Kidney epithelial cell (primary cell): Measurements from ENCODE around the gene STXBP5. TPM values are rescaled to one million over a fixed set of nuclear protein-coding genes. Genes with fewer than 3 reads are reported as not detected.

ENCODE experiments used
- DNase-seq: peaks from one replicate; pipeline ENCODE4 v3.0.0-alpha.2; 2010; ENCODE audit warnings: low read depth
- H3K27me3 ChIP-seq: 2 replicates; pipeline ENCODE4 v1.6.0; 2011; ENCODE audit warnings: low read length; ENCODE audit not compliant: control insufficient read depth, insufficient read depth
- H3K36me3 ChIP-seq: 2 replicates; pipeline ENCODE4 v1.5.1; 2011; ENCODE audit warnings: low read length; ENCODE audit not compliant: control insufficient read depth, insufficient read depth
- H3K4me3 ChIP-seq: 2 replicates; pipeline ENCODE4 v1.5.1; 2011; ENCODE audit warnings: low read depth, mild to moderate bottlenecking, control low read depth, low read length
- CTCF ChIP-seq: IDR thresholded peaks from 2 replicates; pipeline ENCODE4 v1.5.1; 2011; ENCODE audit warnings: mild to moderate bottlenecking, moderate library complexity, low read length, control low read depth, inconsistent platforms; ENCODE audit not compliant: insufficient read depth, poor library complexity, severe bottlenecking
- total RNA-seq: library from RNA; depleted of rRNA; stranded (reverse); fragments of >200 nt; gene quantifications from 2 replicates; pipeline ENCODE4 v1.2.3, GENCODE V29; 2015

The STXBP5 gene
- total RNA-seq, 1 donor from 2014 or later: 15.8 TPM

- no peak for DNase-seq
These were observed 64.0 kb downstream of the STXBP5 start for GRCh38 chr6:147268254-147268653.

GRCh38 chr6:147274012-147274411, 69.8 kb downstream of the STXBP5 start:
- no peaks in the 10 kb centered on the region for H3K36me3 ChIP-seq
- no peak for DNase-seq
- no peak overlapping the region for H3K4me3 ChIP-seq
- TF ChIP-seq CTCF: no peak
- no peaks in the 10 kb centered on the region for H3K27me3 ChIP-seq

More at GRCh38 chr6:147268254-147268653, 64.0 kb downstream of the STXBP5 start:
- no peak overlapping the region for H3K4me3 ChIP-seq
- H3K27me3 ChIP-seq: no peaks in the 10 kb centered on the region
- no peak for TF ChIP-seq CTCF
- no peaks in the 10 kb centered on the region for H3K36me3 ChIP-seq

- DNase-seq: no peak
- no peak for TF ChIP-seq CTCF
- H3K36me3 ChIP-seq: no peaks in the 10 kb centered on the region
- H3K4me3 ChIP-seq: no peak overlapping the region
- no peaks in the 10 kb centered on the region for H3K27me3 ChIP-seq
These were observed 70.6 kb downstream of the STXBP5 start for GRCh38 chr6:147274776-147275175.

- TF ChIP-seq CTCF: no peak
- no peak for DNase-seq
- Histone ChIP-seq H3K27me3 (no peaks in the 10 kb centered on the region), H3K4me3 (no peak overlapping the region), H3K36me3 (no peaks in the 10 kb centered on the region)
These were observed 74.7 kb downstream of the STXBP5 start for GRCh38 chr6:147278891-147279290.

- no peak overlapping the region for H3K4me3 ChIP-seq
- no peak for DNase-seq
- H3K36me3 ChIP-seq: no peaks in the 10 kb centered on the region
- no peak for TF ChIP-seq CTCF
- no peaks in the 10 kb centered on the region for H3K27me3 ChIP-seq
These were observed 75.2 kb downstream of the STXBP5 start for GRCh38 chr6:147279427-147279826.

GRCh38 chr6:147281895-147282565, 77.8 kb downstream of the STXBP5 start:
- no peak overlapping the region for H3K4me3 ChIP-seq
- no peaks in the 10 kb centered on the region for H3K36me3 ChIP-seq
- H3K27me3 ChIP-seq: no peaks in the 10 kb centered on the region
- no peak for DNase-seq
- TF ChIP-seq CTCF: no peak
